HCT116 (cell line): Measurements from ENCODE around the gene RREB1. TPM values are rescaled to one million over a fixed set of nuclear protein-coding genes. Genes with fewer than 3 reads are reported as not detected.

Source experiments
- ATAC-seq: fragments of 200-7000 bp; cut with Tn5 transposase; 2 replicates; pipeline ENCODE4 v1.9.1; 2020; ENCODE audit warnings: mild to moderate bottlenecking, moderate library complexity
- BruUV-seq: library from RNA; stranded (reverse); fragments of 400-500 nt; replicated peaks from 2 replicates; lab custom pipeline; 2021; lab: Mats Ljungman, UMichigan
- CTCF ChIA-PET: fragments of 300-600 bp; sonication (Branson Sonifier 250); formaldehyde crosslinking; loops from one replicate; lab custom pipeline; 2021; ENCODE audit warnings: antibody characterized with exemption; lab: Charles Lee
- POLR2A ChIA-PET: fragments of 300-600, 350-600 bp; sonication (Branson Sonifier 250); formaldehyde crosslinking; loops from one replicate; lab custom pipeline; 2021; ENCODE audit warnings: antibody characterized with exemption; lab: Charles Lee
- RAD21 ChIA-PET, 2 experiments: fragments of 300-600 bp; sonication (Branson Sonifier 250); formaldehyde crosslinking; loops; one replicate each; lab custom pipeline; 2023; ENCODE audit warnings: low total read pairs in 2 of 2; ENCODE audit not compliant: uncharacterized antibody in 2 of 2, unreplicated experiment in 2 of 2, low non-redundant PET in 1 of 2; lab: Charles Lee
- DNase-seq: peaks from one replicate; pipeline ENCODE4 v3.0.0-alpha.2; 2010; ENCODE audit warnings: low read depth, low spot score
- H2AFZ ChIP-seq: fragments of 200-600 bp; shearing (Covaris generic), sonication (generic); 2 replicates; pipeline ENCODE4 v1.6.1; 2017; ENCODE audit warnings: low read depth, mixed run types, mixed read lengths, antibody characterized with exemption, low read length; ENCODE audit not compliant: poor library complexity, severe bottlenecking
- H3K27ac ChIP-seq: 2 replicates; pipeline ENCODE4 v1.5.1; 2012; ENCODE audit warnings: low read depth, low read length
- H3K27me3 ChIP-seq: fragments of 200-600 bp; sonication (generic); 2 replicates; pipeline ENCODE4 v1.6.1; 2016; ENCODE audit warnings: mixed run types, low read length, mixed read lengths; ENCODE audit not compliant: insufficient read depth
- H3K36me3 ChIP-seq, 2 experiments: fragments of 200-500 bp in 1 of 2; fragments of 200-600 bp in 1 of 2; sonication (Bioruptor generic) in 1 of 2; sonication (generic) in 1 of 2; 2 replicates each; pipeline versions ENCODE4 v1.5.1 to v1.6.1; 2014 to 2016; ENCODE audit warnings: low read length in 2 of 2, inconsistent platforms in 1 of 2, mixed read lengths in 1 of 2, mixed run types in 1 of 2; ENCODE audit not compliant: insufficient read depth in 2 of 2, control insufficient read depth in 1 of 2
- H3K4me1 ChIP-seq, 2 experiments: fragments of 200-600 bp in 1 of 2; sonication (generic) in 1 of 2; 2 replicates each; pipeline versions ENCODE4 v1.5.1 to v1.6.1; 2012 to 2017; ENCODE audit warnings: low read length in 2 of 2, inconsistent platforms in 1 of 2, mild to moderate bottlenecking in 1 of 2, mixed read lengths in 1 of 2, mixed run types in 1 of 2, moderate library complexity in 1 of 2; ENCODE audit not compliant: insufficient read depth in 2 of 2, control insufficient read depth in 1 of 2
- H3K4me2 ChIP-seq: fragments of 200-600 bp; sonication (generic); 2 replicates; pipeline ENCODE4 v1.6.1; 2017; ENCODE audit warnings: mixed run types, low read length, mixed read lengths
- H3K4me3 ChIP-seq, 2 experiments: fragments of 200-600 bp in 1 of 2; sonication (generic) in 1 of 2; replicated peaks in 1 of 2; 2 replicates each; pipeline ENCODE4 v1.5.1; 2011 to 2016; ENCODE audit warnings: low read length in 2 of 2, control low read depth in 1 of 2, low read depth in 1 of 2, mild to moderate bottlenecking in 1 of 2, mixed read lengths in 1 of 2, mixed run types in 1 of 2
- H3K79me2 ChIP-seq: fragments of 200-600 bp; sonication (generic); 2 replicates; pipeline ENCODE4 v1.6.1; 2017; ENCODE audit warnings: mild to moderate bottlenecking, mixed run types, low read length, moderate library complexity, mixed read lengths; ENCODE audit not compliant: insufficient read depth
- H3K9ac ChIP-seq: fragments of 200-600 bp; sonication (generic); 2 replicates; pipeline ENCODE4 v1.6.1; 2016; ENCODE audit warnings: low read length, mixed read lengths
- H3K9me2 ChIP-seq: fragments of 200-600 bp; sonication (generic), shearing (Covaris generic); 2 replicates; pipeline ENCODE4 v1.6.1; 2017; ENCODE audit warnings: mixed run types, mild to moderate bottlenecking, moderate library complexity; ENCODE audit not compliant: insufficient read depth
- H3K9me3 ChIP-seq, 2 experiments: fragments of 200-500 bp in 1 of 2; fragments of 200-600 bp in 1 of 2; sonication (Bioruptor generic) in 1 of 2; sonication (generic) in 1 of 2; 2 replicates each; pipeline ENCODE4 v1.6.1; 2014 to 2017; ENCODE audit warnings: low read length in 2 of 2, mixed read lengths in 2 of 2, inconsistent platforms in 1 of 2, low read depth in 1 of 2, mild to moderate bottlenecking in 1 of 2, mixed run types in 1 of 2, moderate library complexity in 1 of 2; ENCODE audit not compliant: control insufficient read depth in 1 of 2, insufficient read depth in 1 of 2
- H4K20me1 ChIP-seq: fragments of 200-600 bp; sonication (generic), shearing (Covaris generic); 2 replicates; pipeline ENCODE4 v1.6.1; 2017; ENCODE audit warnings: mixed run types, mild to moderate bottlenecking, moderate library complexity; ENCODE audit not compliant: insufficient read depth
- CBX3 ChIP-seq: IDR thresholded peaks from 2 replicates; pipeline ENCODE4 v1.6.1; 2012; ENCODE audit warnings: low read depth
- CEBPB ChIP-seq: IDR thresholded peaks from 2 replicates; pipeline ENCODE4 v1.6.1; 2012; ENCODE audit warnings: low read depth
- EGR1 ChIP-seq: IDR thresholded peaks from 2 replicates; pipeline ENCODE4 v1.6.1; 2012; ENCODE audit warnings: low read depth
- ELF1 ChIP-seq: IDR thresholded peaks from 2 replicates; pipeline ENCODE4 v1.6.1; 2012; ENCODE audit warnings: low read depth, borderline replicate concordance
- EZH2 ChIP-seq: fragments of 200-600 bp; sonication (generic); IDR thresholded peaks from 2 replicates; pipeline ENCODE4 v1.6.1; 2017; ENCODE audit warnings: antibody characterized with exemption, mixed run types
- EZH2phosphoT487 ChIP-seq: fragments of 200-600 bp; IDR thresholded peaks from 2 replicates; pipeline ENCODE4 v1.6.1; 2018; ENCODE audit warnings: antibody characterized with exemption, borderline replicate concordance
- FOSL1 ChIP-seq: IDR thresholded peaks from 2 replicates; pipeline ENCODE4 v1.6.1; 2012; ENCODE audit warnings: low read depth
- JUND ChIP-seq: IDR thresholded peaks from 2 replicates; pipeline ENCODE4 v1.6.1; 2012
- POLR2AphosphoS5 ChIP-seq: IDR thresholded peaks from 2 replicates; pipeline ENCODE4 v1.6.1; 2011; ENCODE audit warnings: mild to moderate bottlenecking, low read depth, low read length, moderate library complexity
- RAD21 ChIP-seq: IDR thresholded peaks from 2 replicates; pipeline ENCODE4 v1.6.1; 2012; ENCODE audit warnings: low read depth, mild to moderate bottlenecking
- SP1 ChIP-seq: IDR thresholded peaks from 2 replicates; pipeline ENCODE4 v1.6.1; 2012; ENCODE audit warnings: low read depth
- TCF7L2 ChIP-seq: IDR thresholded peaks from 2 replicates; pipeline ENCODE4 v1.7.0; 2011; ENCODE audit warnings: borderline replicate concordance, inconsistent platforms; ENCODE audit not compliant: insufficient read depth, insufficient read length; ENCODE audit errors: extremely low read depth
- YY1 ChIP-seq: IDR thresholded peaks from 2 replicates; pipeline ENCODE4 v1.6.1; 2011; ENCODE audit warnings: low read length, low read depth, moderate library complexity, mild to moderate bottlenecking; ENCODE audit not compliant: insufficient replicate concordance; ENCODE audit errors: extremely low read depth
- ZFX ChIP-seq: fragments of 450-650 bp; IDR thresholded peaks from 2 replicates; pipeline ENCODE4 v1.6.1; 2017
- ZNF274 ChIP-seq: fragments of 200-500 bp; sonication (Bioruptor generic); IDR thresholded peaks from 2 replicates; pipeline ENCODE4 v1.6.1; 2014; ENCODE audit warnings: mild to moderate bottlenecking, low read depth, low read length, inconsistent platforms
- intact Hi-C: fragments of 100-400 bp; cut with micrococcal nuclease; formaldehyde crosslinking; loops from 2 replicates; pipeline ENCODE4 v1.10.0; 2022
- total RNA-seq: library from RNA; stranded (reverse); gene quantifications from one replicate; pipeline ENCODE4 v1.2.1, GENCODE V29; 2021; ENCODE audit not compliant: unreplicated experiment
- TF ChIP-seq, protein P1 (sequence below): IDR thresholded peaks from 2 replicates; pipeline ENCODE4 v1.6.1; 2012

Gene RREB1
- total RNA-seq, 1 experiment from 2014 or later: 47.9 TPM

GRCh38 chr6:7296602-7297001, 188.8 kb downstream of the RREB1 start:
- POLR2A ChIA-PET: interaction anchor here (0.7 kb wide), 1 partner anchor 456 kb away, joined by 3 read pairs; no protein-coding TSS in a partner anchor

DNA sequence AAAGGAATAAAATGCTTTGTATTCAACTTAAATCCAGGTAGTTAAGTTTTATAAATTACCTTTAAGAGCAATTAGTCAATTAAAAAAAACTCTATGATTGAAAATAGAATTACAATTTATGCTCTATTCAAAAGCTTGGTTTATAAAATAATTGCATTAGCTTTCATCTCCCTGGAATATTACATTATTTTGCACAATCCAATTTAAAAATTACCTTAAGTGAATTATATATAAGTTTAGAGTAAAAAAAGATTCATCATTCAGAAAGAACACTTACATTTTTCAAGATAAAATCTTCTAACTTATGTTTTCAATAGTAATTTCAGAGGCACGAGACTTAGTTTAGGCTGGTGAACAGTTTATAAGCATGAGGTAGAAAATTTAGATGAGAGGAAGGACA, 190.4 kb downstream of the RREB1 start:
- H3K4me2 ChIP-seq: no peak overlapping the region
- no peak for ATAC-seq
- TF ChIP-seq YY1 (no peak), CBX3 (no peak), ZNF274 (no peak), TCF7L2 (no peak), CEBPB (no peak), SP1 (no peak), EZH2 (no peak), POLR2AphosphoS5 (no peak)
- TF ChIP-seq, protein P1, sequence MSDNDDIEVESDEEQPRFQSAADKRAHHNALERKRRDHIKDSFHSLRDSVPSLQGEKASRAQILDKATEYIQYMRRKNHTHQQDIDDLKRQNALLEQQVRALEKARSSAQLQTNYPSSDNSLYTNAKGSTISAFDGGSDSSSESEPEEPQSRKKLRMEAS: no peak
- TF ChIP-seq, all 23 proteins: peak for 0
- no peak overlapping the region for H3K4me3 ChIP-seq
- no peaks in the 10 kb centered on the region for H3K9me2 ChIP-seq
- ChIA-PET CTCF (no interaction called here), POLR2A (no interaction called here), RAD21 (no interaction called here)
- intact Hi-C loops: loop anchor here (5.0 kb wide), 1 partner anchor 104 kb away; no protein-coding TSS in a partner anchor
- no peak overlapping the region for H2AFZ ChIP-seq
- no peak for DNase-seq
- no peaks in the 10 kb centered on the region for H3K9me3 ChIP-seq
- no peak overlapping the region for H3K9ac ChIP-seq
- no TSS peak for BruUV-seq
- H3K79me2 ChIP-seq: peaks cover 73% of the 10 kb centered on the region
- H3K27ac ChIP-seq: no peak overlapping the region
- no peaks in the 10 kb centered on the region for H3K4me1 ChIP-seq
- peaks cover 49 to 73% of the 10 kb centered on the region in 2 experiments for H3K36me3 ChIP-seq
- H3K27me3 ChIP-seq: no peaks in the 10 kb centered on the region
- peaks cover 3% of the 10 kb centered on the region; the same call in 1 of the 2 replicates for H4K20me1 ChIP-seq

More at GRCh38 chr6:7296602-7297001, 188.8 kb downstream of the RREB1 start:
- BruUV-seq: no TSS peak
- no peaks in the 10 kb centered on the region for H3K4me1 ChIP-seq
- H3K79me2 ChIP-seq: peaks cover 68% of the 10 kb centered on the region
- peaks cover 3% of the 10 kb centered on the region; the same call in 1 of the 2 replicates for H4K20me1 ChIP-seq
- DNase-seq (no peak), ATAC-seq (no peak)
- H3K27ac ChIP-seq: no peak overlapping the region
- intact Hi-C loops: loop anchor here (5.0 kb wide), 1 partner anchor 106 kb away; no protein-coding TSS in a partner anchor
- ChIA-PET CTCF (no interaction called here), RAD21 (no interaction called here)
- H3K9ac ChIP-seq: no peak overlapping the region
- no peak overlapping the region for H3K4me2 ChIP-seq
- no peak for TF ChIP-seq ELF1
- TF ChIP-seq EZH2phosphoT487: no peak
- no peak for TF ChIP-seq YY1
- TF ChIP-seq EGR1: no peak
- no peak for TF ChIP-seq FOSL1
- TF ChIP-seq RAD21: no peak
- TF ChIP-seq TCF7L2: no peak
- TF ChIP-seq ZFX: no peak
- no peak for TF ChIP-seq JUND
- TF ChIP-seq, protein P1: no peak
- no peaks in the 10 kb centered on the region for H3K27me3 ChIP-seq
- peaks cover 53 to 73% of the 10 kb centered on the region in 2 experiments for H3K36me3 ChIP-seq
- no peaks in the 10 kb centered on the region for H3K9me2 ChIP-seq
- H2AFZ ChIP-seq: no peak overlapping the region
- no peak overlapping the region for H3K4me3 ChIP-seq
- H3K9me3 ChIP-seq: no peaks in the 10 kb centered on the region
